GM12872 (cell line): ENCODE data around the gene MAP3K3.

Experiments used
- CTCF ChIP-seq: IDR thresholded peaks from 3 replicates; pipeline ENCODE4 v1.5.1; 2011; ENCODE audit warnings: low read depth, mild to moderate bottlenecking, low read length, moderate library complexity; ENCODE audit not compliant: insufficient read depth

Gene MAP3K3

GRCh38 chr17:63709110-63709509, 86.9 kb downstream of the MAP3K3 start:
- no peak for TF ChIP-seq CTCF

GRCh38 chr17:63714550-63715277, 92.5 kb downstream of the MAP3K3 start:
- no peak for TF ChIP-seq CTCF

- no peak for TF ChIP-seq CTCF
Observed at GRCh38 chr17:63716426-63716825, 94.2 kb downstream of the MAP3K3 start.

- no peak for TF ChIP-seq CTCF
Observed at GRCh38 chr17:63718988-63719387, 96.8 kb downstream of the MAP3K3 start.

GRCh38 chr17:63722403-63722802, 100.2 kb downstream of the MAP3K3 start:
- TF ChIP-seq CTCF = no peak

- TF ChIP-seq CTCF = no peak
Observed at GRCh38 chr17:63735691-63736090, 113.5 kb downstream of the MAP3K3 start.

- TF ChIP-seq CTCF = no peak
Observed at GRCh38 chr17:63740464-63741142, 118.4 kb downstream of the MAP3K3 start.
